Testis (tissue), 3 donors: Measurements from ENCODE around the gene IQSEC3. TPM values are rescaled to one million over a fixed set of nuclear protein-coding genes. Genes with fewer than 3 reads are reported as not detected.

Experiments used
- DNase-seq: peaks from one replicate; pipeline ENCODE4 v3.0.0-alpha.2; 2019
- H3K27ac ChIP-seq, 2 donors: fragments of 200-600 bp; sonication (generic); one replicate each; pipeline ENCODE4 v1.5.1; 2019
- H3K27me3 ChIP-seq: fragments of 200-600 bp; sonication (generic); one replicate; pipeline ENCODE4 v1.5.1; 2019
- H3K36me3 ChIP-seq: fragments of 200-600 bp; sonication (generic); one replicate; pipeline ENCODE4 v1.5.1; 2017; ENCODE audit warnings: low read depth; ENCODE audit errors: missing control alignments
- H3K4me1 ChIP-seq: fragments of 200-600 bp; sonication (generic); one replicate; pipeline ENCODE4 v1.5.1; 2019
- H3K4me3 ChIP-seq, 2 donors: fragments of 200-600 bp; sonication (generic); one replicate each; pipeline ENCODE4 v1.5.1; 2017 to 2019
- H3K9me3 ChIP-seq: fragments of 200-600 bp; sonication (generic); one replicate; pipeline ENCODE4 v1.5.1; 2017
- CTCF ChIP-seq, 3 experiments: fragments of 450-650 bp in 2 of 3; fragments of 200-600 bp in 1 of 3; sonication (generic) in 1 of 3; IDR thresholded peaks; one replicate each; pipeline ENCODE4 v1.5.1; 2016 to 2019; ENCODE audit warnings: antibody characterized with exemption in 3 of 3, mild to moderate bottlenecking in 2 of 3, moderate library complexity in 1 of 3
- POLR2A ChIP-seq: fragments of 450-650 bp; IDR thresholded peaks from one replicate; pipeline ENCODE4 v1.6.1; 2017; ENCODE audit warnings: antibody characterized with exemption, mild to moderate bottlenecking, moderate library complexity
- WGBS, 2 donors: methylation state at CpG; one replicate each; pipeline ENCODE4 v1.1.5; 2018; 5-methylcytosine and 5-hydroxymethylcytosine counted together
- intact Hi-C: fragments of 100-400 bp; cut with DNase I; formaldehyde crosslinking; loops from one replicate; pipeline ENCODE4 v1.15.1; 2023; ENCODE audit warnings: low total_unique reads
- polyA plus RNA-seq: library from polyadenylated mRNA; stranded (reverse); fragments of 350-450 nt; fragmentation: Illumina TruSeq; extraction: RNeasy Lipid Tissue Mini Kit (QIAGEN cat#74804); gene quantifications from one replicate; pipeline ENCODE4 v1.2.3, GENCODE V29; 2014; ENCODE audit warnings: low read depth, low replicate concordance; ENCODE audit not compliant: insufficient read depth
- total RNA-seq, 2 donors: library from RNA; depleted of rRNA; stranded (reverse); fragments of >200 nt; gene quantifications; one replicate each; pipeline ENCODE4 v1.2.3, GENCODE V29; 2016

Gene IQSEC3
- total and polyA plus RNA-seq, 3 donors from 2014 or later, result 3.9 to 12.2 (median 4.5) TPM

- 88 to 92% methylated on average over 11 of the region's 11 CpGs for WGBS, 2 donors
- H3K9me3 ChIP-seq, result no peaks in the 10 kb centered on the region
- H3K36me3 ChIP-seq, result no peaks in the 10 kb centered on the region
- no peak overlapping the region for H3K27ac ChIP-seq
- H3K27me3 ChIP-seq, result no peaks in the 10 kb centered on the region
- DNase-seq, result no peak
- peaks cover 11% of the 10 kb centered on the region for H3K4me1 ChIP-seq
- TF ChIP-seq CTCF (IDR thresholded peaks at IDR 0.05) (no peak), POLR2A (no peak)
- H3K4me3 ChIP-seq, result no peak overlapping the region
- intact Hi-C loops, result no loop called here
Observed at GRCh38 chr12:166425-167075, 100.0 kb downstream of the IQSEC3 start.

GRCh38 chr12:167959-168600, 101.5 kb downstream of the IQSEC3 start:
- peak overlapping the region in 1 of 2 donors; percentile 55 for H3K27ac ChIP-seq
- H3K4me3 ChIP-seq, result no peak overlapping the region
- H3K4me1 ChIP-seq, result peaks cover 24% of the 10 kb centered on the region
- no peaks in the 10 kb centered on the region for H3K27me3 ChIP-seq
- 72 to 86% methylated on average over 11 of the region's 12 CpGs for WGBS, 2 donors
- H3K9me3 ChIP-seq, result no peaks in the 10 kb centered on the region
- TF ChIP-seq CTCF (IDR thresholded peaks at IDR 0.05), result no peak
- TF ChIP-seq POLR2A, result no peak
- no peaks in the 10 kb centered on the region for H3K36me3 ChIP-seq
- intact Hi-C loops, result no loop called here
- DNase-seq, result no peak

- no peak for DNase-seq
- Histone ChIP-seq H3K4me1 (peaks cover 29% of the 10 kb centered on the region), H3K27me3 (no peaks in the 10 kb centered on the region), H3K9me3 (no peaks in the 10 kb centered on the region), H3K4me3 (no peak overlapping the region), H3K36me3 (no peaks in the 10 kb centered on the region), H3K27ac (peak overlapping the region in 1 of 2 donors; percentile 55)
- intact Hi-C loops, result no loop called here
- WGBS, 2 donors, result 66 to 75% methylated on average over 22 of the region's 22 CpGs
- no peak for TF ChIP-seq POLR2A
- TF ChIP-seq CTCF (IDR thresholded peaks at IDR 0.05), result no peak
Observed at GRCh38 chr12:168763-169525, 102.4 kb downstream of the IQSEC3 start.

GRCh38 chr12:169528-170370, 103.2 kb downstream of the IQSEC3 start:
- Histone ChIP-seq H3K9me3 (no peaks in the 10 kb centered on the region), H3K36me3 (no peaks in the 10 kb centered on the region), H3K27me3 (no peaks in the 10 kb centered on the region), H3K4me3 (no peak overlapping the region), H3K4me1 (peaks cover 37% of the 10 kb centered on the region), H3K27ac (no peak overlapping the region)
- DNase-seq, result no peak
- 74 to 78% methylated on average over 17 of the region's 17 CpGs for WGBS, 2 donors
- no peak for TF ChIP-seq POLR2A
- TF ChIP-seq CTCF (IDR thresholded peaks at IDR 0.05), result no peak
- intact Hi-C loops, result no loop called here
